B cell (primary cell): Measurements from ENCODE around the gene FAM13C.

ENCODE experiments used
- EZH2 ChIP-seq: IDR thresholded peaks from 2 replicates; pipeline ENCODE4 v1.6.1; 2012; ENCODE audit warnings: borderline replicate concordance, low read depth, mild to moderate bottlenecking, moderate library complexity, low read length; ENCODE audit not compliant: insufficient read depth, poor library complexity, severe bottlenecking
- TF ChIP-seq, protein P1 (sequence below): fragments of 200-600 bp; IDR thresholded peaks from one replicate; pipeline ENCODE4 v1.8.0; 2022; ENCODE audit warnings: antibody characterized with exemption, mild to moderate bottlenecking

DNA sequence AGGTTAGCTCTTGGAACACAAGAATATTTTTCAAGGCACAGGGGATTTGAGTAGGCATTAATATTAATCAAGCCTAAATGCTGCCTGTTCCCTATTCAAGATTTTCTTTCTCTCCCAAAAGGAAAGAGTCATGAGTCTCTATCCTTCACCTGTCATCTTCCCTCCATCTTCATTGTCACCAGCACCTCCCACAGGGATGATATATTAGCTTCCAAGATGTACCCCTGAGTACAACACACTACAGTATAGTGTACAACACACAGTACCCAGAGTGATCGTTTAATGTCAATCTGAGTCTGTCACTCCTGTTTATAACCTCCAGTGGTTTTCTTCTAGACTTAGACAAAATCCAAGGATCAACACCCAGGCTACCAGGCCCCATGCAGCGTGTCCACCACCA lies 50.1 kb downstream of the FAM13C start:
- TF ChIP-seq, protein P1, sequence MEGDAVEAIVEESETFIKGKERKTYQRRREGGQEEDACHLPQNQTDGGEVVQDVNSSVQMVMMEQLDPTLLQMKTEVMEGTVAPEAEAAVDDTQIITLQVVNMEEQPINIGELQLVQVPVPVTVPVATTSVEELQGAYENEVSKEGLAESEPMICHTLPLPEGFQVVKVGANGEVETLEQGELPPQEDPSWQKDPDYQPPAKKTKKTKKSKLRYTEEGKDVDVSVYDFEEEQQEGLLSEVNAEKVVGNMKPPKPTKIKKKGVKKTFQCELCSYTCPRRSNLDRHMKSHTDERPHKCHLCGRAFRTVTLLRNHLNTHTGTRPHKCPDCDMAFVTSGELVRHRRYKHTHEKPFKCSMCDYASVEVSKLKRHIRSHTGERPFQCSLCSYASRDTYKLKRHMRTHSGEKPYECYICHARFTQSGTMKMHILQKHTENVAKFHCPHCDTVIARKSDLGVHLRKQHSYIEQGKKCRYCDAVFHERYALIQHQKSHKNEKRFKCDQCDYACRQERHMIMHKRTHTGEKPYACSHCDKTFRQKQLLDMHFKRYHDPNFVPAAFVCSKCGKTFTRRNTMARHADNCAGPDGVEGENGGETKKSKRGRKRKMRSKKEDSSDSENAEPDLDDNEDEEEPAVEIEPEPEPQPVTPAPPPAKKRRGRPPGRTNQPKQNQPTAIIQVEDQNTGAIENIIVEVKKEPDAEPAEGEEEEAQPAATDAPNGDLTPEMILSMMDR = no peak
- TF ChIP-seq EZH2 = no peak
